OCI-LY3 (cell line): ENCODE results near the gene EEF1AKMT3.

ENCODE experiments used
- CTCF ChIP-seq: fragments of 200-600, 300-600 bp; sonication (generic); IDR thresholded peaks from 2 replicates; pipeline ENCODE4 v1.5.1; 2014; ENCODE audit warnings: antibody characterized with exemption, low read length, low read depth
- EZH2phosphoT487 ChIP-seq: fragments of 200-600 bp; shearing (Covaris generic); IDR thresholded peaks from 2 replicates; pipeline ENCODE4 v1.6.1; 2018; ENCODE audit warnings: antibody characterized with exemption, mixed run types, low read depth

GRCh38 chr12:57825451-57825850 is 53.0 kb downstream of the EEF1AKMT3 start:
- TF ChIP-seq CTCF (no peak), EZH2phosphoT487 (no peak)
